SK-N-SH treated with all-trans-retinoic acid at 6 μM for 48 hours (cell line): Measurements from ENCODE around the gene ZXDC.

Experiments used
- CSRNP3 ChIP-seq: fragments of 250-450 bp; sonication (Bioruptor Pico); IDR thresholded peaks from 2 replicates; pipeline ENCODE4 v1.5.1; 2021; ENCODE audit warnings: mild to moderate bottlenecking, moderate library complexity
- OSR1 ChIP-seq: fragments of 250-450 bp; sonication (Bioruptor Pico); IDR thresholded peaks from 2 replicates; pipeline ENCODE4 v1.8.0; 2022; ENCODE audit warnings: moderate library complexity, mild to moderate bottlenecking, inconsistent platforms
- PPARA ChIP-seq: fragments of 250-450 bp; sonication (Bioruptor Pico); IDR thresholded peaks from 2 replicates; pipeline ENCODE4 v1.5.0; 2020; ENCODE audit warnings: mild to moderate bottlenecking, borderline replicate concordance
- RARB ChIP-seq: fragments of 250-450 bp; sonication (Bioruptor Pico); IDR thresholded peaks from 2 replicates; pipeline ENCODE4 v1.8.0; 2021; ENCODE audit warnings: mild to moderate bottlenecking, moderate library complexity
- SNAI2 ChIP-seq: fragments of 250-450 bp; sonication (Bioruptor Pico); IDR thresholded peaks from 2 replicates; pipeline ENCODE4 v1.5.0; 2020; ENCODE audit warnings: mild to moderate bottlenecking, moderate library complexity
- TCF4 ChIP-seq: fragments of 250-450 bp; sonication (Bioruptor Pico); IDR thresholded peaks from 2 replicates; pipeline ENCODE4 v1.8.0; 2021; ENCODE audit warnings: mild to moderate bottlenecking, moderate library complexity, borderline replicate concordance
- TSHZ2 ChIP-seq: fragments of 250-450 bp; sonication (Bioruptor Pico); IDR thresholded peaks from 2 replicates; pipeline ENCODE4 v1.5.0; 2020; ENCODE audit warnings: mild to moderate bottlenecking, moderate library complexity
- ZC3H10 ChIP-seq: fragments of 250-450 bp; sonication (Bioruptor Pico); IDR thresholded peaks from 2 replicates; pipeline ENCODE4 v1.5.1; 2021; ENCODE audit warnings: mild to moderate bottlenecking, moderate library complexity
- ZFP3 ChIP-seq: fragments of 250-450 bp; sonication (Bioruptor Pico); IDR thresholded peaks from 2 replicates; pipeline ENCODE4 v1.5.0; 2020; ENCODE audit warnings: mild to moderate bottlenecking, moderate library complexity
- ZFP30 ChIP-seq: fragments of 450-650 bp; formaldehyde crosslinking; IDR thresholded peaks from 2 replicates; pipeline ENCODE4 v1.5.0; 2022; ENCODE audit warnings: mild to moderate bottlenecking, moderate library complexity
- ZNF565 ChIP-seq: fragments of 450-650 bp; formaldehyde crosslinking; conservative IDR thresholded peaks from 2 replicates; pipeline ENCODE4 v1.5.0; 2020; ENCODE audit warnings: low read depth, mild to moderate bottlenecking, moderate library complexity

- no peak for TF ChIP-seq ZFP3 (CRISPR knock-in tag)
- no peak for TF ChIP-seq RARB (CRISPR knock-in tag)
- TF ChIP-seq ZNF565 (CRISPR knock-in tag), result no peak
- TF ChIP-seq OSR1 (CRISPR knock-in tag), result no peak
- no peak for TF ChIP-seq TSHZ2 (CRISPR knock-in tag)
- no peak for TF ChIP-seq PPARA
- TF ChIP-seq CSRNP3 (CRISPR knock-in tag), result no peak
- no peak for TF ChIP-seq ZFP30 (CRISPR knock-in tag)
- no peak for TF ChIP-seq SNAI2 (CRISPR knock-in tag)
- no peak for TF ChIP-seq TCF4
- TF ChIP-seq ZC3H10 (CRISPR knock-in tag), result no peak
Measured at GRCh38 chr3:126442856-126443242, 32.8 kb downstream of the ZXDC start.
